GM12892 (cell line): ENCODE measurements around the gene TRIM26.

Source experiments
- DNase-seq: peaks from one replicate; pipeline ENCODE4 v3.0.0; 2011; ENCODE audit not compliant: insufficient read length
- FAIRE-seq: peaks from 2 replicates; lab custom pipeline; 2011; peaks lifted over from hg19 to GRCh38; lab: Jason Lieb, UNC
- POLR2A ChIP-seq: IDR thresholded peaks from 2 replicates; pipeline ENCODE4 v1.6.1; 2011; ENCODE audit warnings: low read depth, low read length, control low read depth
- POLR2AphosphoS5 ChIP-seq: IDR thresholded peaks from 2 replicates; pipeline ENCODE4 v1.6.1; 2011; ENCODE audit warnings: low read depth, low read length, control low read depth
- TAF1 ChIP-seq: IDR thresholded peaks from 2 replicates; pipeline ENCODE4 v1.6.1; 2011; ENCODE audit warnings: low read depth, mild to moderate bottlenecking, control low read depth, low read length, borderline replicate concordance

TRIM26 gene

GRCh38 chr6:30206152-30206551 is 7.1 kb downstream of the TRIM26 start:
- TF ChIP-seq POLR2A (no peak), TAF1 (no peak), POLR2AphosphoS5 (no peak)
- DNase-seq (no peak), FAIRE-seq (peak; percentile 36)

GRCh38 chr6:30204116-30204515 is 9.1 kb downstream of the TRIM26 start:
- no peak for DNase-seq

GRCh38 chr6:30202366-30202765 is 10.8 kb downstream of the TRIM26 start:
- DNase-seq (no peak), FAIRE-seq (no peak)
- no peak for TF ChIP-seq POLR2AphosphoS5
- TF ChIP-seq TAF1 = no peak
- no peak for TF ChIP-seq POLR2A

More at GRCh38 chr6:30204116-30204515, 9.1 kb downstream of the TRIM26 start:
- no peak for FAIRE-seq
- TF ChIP-seq POLR2A (no peak), TAF1 (no peak), POLR2AphosphoS5 (no peak)

GRCh38 chr6:30200551-30201281 is 12.5 kb downstream of the TRIM26 start:
- FAIRE-seq (peak; percentile 96), DNase-seq (peak; percentile 50)
- TF ChIP-seq TAF1 (no peak), POLR2AphosphoS5 (0 out of 2 replicates have a peak, but pooled peaks have one; percentile 13)

- FAIRE-seq (no peak), DNase-seq (no peak)
- TF ChIP-seq POLR2A = no peak
- no peak for TF ChIP-seq TAF1
- no peak for TF ChIP-seq POLR2AphosphoS5
Observed at GRCh38 chr6:30198166-30199084, 14.8 kb downstream of the TRIM26 start.

- FAIRE-seq = no peak
- TF ChIP-seq TAF1 (no peak), POLR2AphosphoS5 (no peak), POLR2A (no peak)
- no peak for DNase-seq
Observed at GRCh38 chr6:30196376-30196775, 16.8 kb downstream of the TRIM26 start.

GRCh38 chr6:30195951-30196350 is 17.3 kb downstream of the TRIM26 start:
- no peak for TF ChIP-seq POLR2A
- no peak for TF ChIP-seq POLR2AphosphoS5
- no peak for TF ChIP-seq TAF1
- FAIRE-seq (no peak), DNase-seq (no peak)

GRCh38 chr6:30194797-30195690 is 18.2 kb downstream of the TRIM26 start:
- FAIRE-seq = no peak
- TF ChIP-seq POLR2AphosphoS5 (peak; percentile 48), TAF1 (no peak)
- no peak for DNase-seq

GRCh38 chr6:30192076-30192475 is 21.1 kb downstream of the TRIM26 start:
- no peak for FAIRE-seq
- TF ChIP-seq POLR2A (no peak), POLR2AphosphoS5 (no peak), TAF1 (no peak)
- DNase-seq = no peak

GRCh38 chr6:30188541-30188940 is 24.7 kb downstream of the TRIM26 start:
- TF ChIP-seq POLR2AphosphoS5 (0 out of 2 replicates have a peak, but pooled peaks have one; percentile 19), TAF1 (no peak)
- no peak for DNase-seq
- no peak for FAIRE-seq

GRCh38 chr6:30185846-30186484 is 27.2 kb downstream of the TRIM26 start:
- 0 out of 2 replicates have a peak, but pooled peaks have one; percentile 38 for TF ChIP-seq POLR2AphosphoS5
- TF ChIP-seq POLR2A = no peak; the same call in 1 of the 2 replicates
- FAIRE-seq (no peak), DNase-seq (no peak)
